Body of pancreas (tissue), 4 donors: ENCODE measurements around the gene TSHZ3.

Experiments used
- CTCF ChIP-seq, 7 experiments: fragments of 450-650 bp in 4 of 7; fragments of 200-600 bp in 3 of 7; sonication (generic) in 3 of 7; IDR thresholded peaks; one replicate each; pipeline ENCODE4 v1.5.1; 2016 to 2019; ENCODE audit warnings: antibody characterized with exemption in 7 of 7
- POLR2A ChIP-seq, 3 donors: fragments of 450-650 bp; IDR thresholded peaks; one replicate each; pipeline ENCODE4 v1.6.1; 2016; ENCODE audit warnings: antibody characterized with exemption in 3 of 3, mild to moderate bottlenecking in 2 of 3

GRCh38 chr19:31377736-31378135, 28.5 kb upstream of the TSHZ3 start:
- TF ChIP-seq CTCF (IDR thresholded peaks at IDR 0.05) (no peak), POLR2A (IDR thresholded peaks at IDR 0.05) (no peak)
